A172 (cell line): ENCODE results near the gene TMOD2. TPM values are rescaled to one million over a fixed set of nuclear protein-coding genes. Genes with fewer than 3 reads are reported as not detected.

Experiments
- DNase-seq: peaks from one replicate; pipeline ENCODE4 v3.0.0-alpha.2; 2015; ENCODE audit warnings: low spot score
- total RNA-seq: library from RNA; depleted of rRNA; stranded (reverse); fragments of >200 nt; shearing (Covaris generic); gene quantifications from 2 replicates; pipeline ENCODE4 v1.2.3, GENCODE V29; 2014

Gene TMOD2
- total RNA-seq, 1 experiment from 2014 or later = 7.9 TPM

- DNase-seq = no peak
These were observed 16.0 kb upstream of the TMOD2 start for GRCh38 chr15:51735228-51736010.

- no peak for DNase-seq
These were observed 15.3 kb upstream of the TMOD2 start for GRCh38 chr15:51736069-51736468.

GRCh38 chr15:51736751-51737521 is 14.5 kb upstream of the TMOD2 start:
- no peak for DNase-seq

- no peak for DNase-seq
These were observed 13.7 kb upstream of the TMOD2 start, which contains the start of gene LYSMD2 for GRCh38 chr15:51737522-51738305. Gene LYSMD2 (minus strand): TSS chr15:51737655. CDS start chr15:51737622, 33 bp downstream.

- DNase-seq = no peak
These were observed 12.8 kb upstream of the TMOD2 start for GRCh38 chr15:51738553-51738952.

GRCh38 chr15:51739061-51739712 is 12.2 kb upstream of the TMOD2 start:
- no peak for DNase-seq

GRCh38 chr15:51749307-51749706 is 2.1 kb upstream of the TMOD2 start:
- no peak for DNase-seq

- DNase-seq = no peak
These were observed 1.2 kb upstream of the TMOD2 start for GRCh38 chr15:51750186-51750585.

GRCh38 chr15:51751697-51752683 is 593 bp downstream of the TMOD2 start:
- DNase-seq = no peak

- DNase-seq = no peak
These were observed 1.5 kb downstream of the TMOD2 start for GRCh38 chr15:51752888-51753287.

GRCh38 chr15:51754267-51754666 is 2.9 kb downstream of the TMOD2 start:
- no peak for DNase-seq

GRCh38 chr15:51755790-51756189 is 4.4 kb downstream of the TMOD2 start:
- DNase-seq = no peak

GRCh38 chr15:51756482-51756881 is 5.1 kb downstream of the TMOD2 start:
- DNase-seq = no peak

GRCh38 chr15:51757450-51757849 is 6.1 kb downstream of the TMOD2 start:
- no peak for DNase-seq

GRCh38 chr15:51758645-51759044 is 7.2 kb downstream of the TMOD2 start:
- DNase-seq = no peak

GRCh38 chr15:51759557-51760070 is 8.2 kb downstream of the TMOD2 start:
- DNase-seq = no peak

- no peak for DNase-seq
These were observed 9.4 kb downstream of the TMOD2 start for GRCh38 chr15:51760805-51761204.

- no peak for DNase-seq
These were observed 14.4 kb downstream of the TMOD2 start for GRCh38 chr15:51765751-51766150.

- no peak for DNase-seq
These were observed 14.9 kb downstream of the TMOD2 start for GRCh38 chr15:51766341-51766740.

GRCh38 chr15:51768018-51768417 is 16.6 kb downstream of the TMOD2 start:
- no peak for DNase-seq
